SK-N-SH (cell line): ENCODE measurements around the gene RASD2. TPM values are rescaled to one million over a fixed set of nuclear protein-coding genes. Genes with fewer than 3 reads are reported as not detected.

Experiments used
- CTCF ChIA-PET: fragments of 300-600, 350-600 bp; formaldehyde crosslinking; extraction: SDS; loops from one replicate; lab custom pipeline; 2021; lab: Yijun Ruan, JAX
- POLR2A ChIA-PET: fragments of 350-600 bp; sonication (Branson Sonifier 250); formaldehyde crosslinking; extraction: SDS; loops from one replicate; lab custom pipeline; 2020; ENCODE audit warnings: antibody characterized with exemption, inconsistent platforms; lab: Yijun Ruan, JAX
- DNase-seq: peaks from one replicate; pipeline ENCODE4 v3.0.0; 2012
- H2AFZ ChIP-seq: fragments of 200-600 bp; sonication (generic); 2 replicates; pipeline ENCODE4 v1.8.1; 2016; ENCODE audit warnings: antibody characterized with exemption, mild to moderate bottlenecking, low read depth
- H3F3A ChIP-seq: fragments of 200-600 bp; sonication (generic); replicated peaks from 2 replicates; pipeline ENCODE3; 2016; ENCODE audit warnings: antibody characterized with exemption, mild to moderate bottlenecking; ENCODE audit not compliant: insufficient read depth
- H3K27ac ChIP-seq, 2 experiments: fragments of 200-500 bp in 1 of 2; fragments of 200-600 bp in 1 of 2; sonication (Bioruptor generic) in 1 of 2; sonication (generic), shearing (Covaris generic) in 1 of 2; 2 replicates each; pipeline versions ENCODE4 v1.5.1 to v1.6.1; 2014 to 2016; ENCODE audit warnings: low read depth in 2 of 2, inconsistent platforms in 1 of 2, low read length in 1 of 2, mild to moderate bottlenecking in 1 of 2, mixed read lengths in 1 of 2
- H3K27me3 ChIP-seq: fragments of 200-600 bp; sonication (generic), shearing (Covaris generic); 2 replicates; pipeline ENCODE4 v1.6.1; 2016; ENCODE audit warnings: mixed run types; ENCODE audit not compliant: insufficient read depth
- H3K36me3 ChIP-seq, 2 experiments: fragments of 200-500 bp in 1 of 2; fragments of 200-600 bp in 1 of 2; sonication (Bioruptor generic) in 1 of 2; sonication (generic) in 1 of 2; replicated peaks in 1 of 2; 2 replicates each; pipeline versions ENCODE3 to v1.5.1; 2014 to 2016; ENCODE audit warnings: low read length in 1 of 2, mild to moderate bottlenecking in 1 of 2; ENCODE audit not compliant: insufficient read depth in 2 of 2, control insufficient read depth in 1 of 2
- H3K4me1 ChIP-seq, 2 experiments: fragments of 200-500 bp in 1 of 2; fragments of 200-600 bp in 1 of 2; sonication (Bioruptor generic) in 1 of 2; sonication (generic), shearing (Covaris generic) in 1 of 2; 2 replicates each; pipeline versions ENCODE4 v1.5.1 to v1.6.1; 2014 to 2016; ENCODE audit warnings: low read depth in 1 of 2, low read length in 1 of 2, mixed run types in 1 of 2; ENCODE audit not compliant: insufficient read depth in 2 of 2, control insufficient read depth in 1 of 2
- H3K4me2 ChIP-seq: fragments of 200-600 bp; sonication (generic), shearing (Covaris generic); 2 replicates; pipeline ENCODE4 v1.6.1; 2017; ENCODE audit warnings: mixed run types
- H3K4me3 ChIP-seq, 2 experiments: fragments of 200-500 bp in 1 of 2; fragments of 200-600 bp in 1 of 2; sonication (Bioruptor generic) in 1 of 2; sonication (generic), shearing (Covaris generic) in 1 of 2; 2 replicates each; pipeline versions ENCODE4 v1.5.1 to v1.8.1; 2014 to 2016; ENCODE audit warnings: low read depth in 2 of 2, inconsistent platforms in 1 of 2, low read length in 1 of 2, mild to moderate bottlenecking in 1 of 2, mixed read lengths in 1 of 2, moderate library complexity in 1 of 2
- H3K79me2 ChIP-seq: fragments of 200-600 bp; sonication (generic); 2 replicates; pipeline ENCODE4 v1.8.1; 2017; ENCODE audit warnings: mild to moderate bottlenecking; ENCODE audit not compliant: insufficient read depth
- H3K9ac ChIP-seq: fragments of 200-600 bp; sonication (generic); 2 replicates; pipeline ENCODE4 v1.6.1; 2017; ENCODE audit warnings: mixed run types
- H3K9me2 ChIP-seq: fragments of 200-600 bp; sonication (generic); 2 replicates; pipeline ENCODE4 v1.6.1; 2017; ENCODE audit warnings: mixed run types
- H3K9me3 ChIP-seq: fragments of 200-600 bp; sonication (generic); 2 replicates; pipeline ENCODE4 v1.6.1; 2017; ENCODE audit warnings: mixed run types, mild to moderate bottlenecking, moderate library complexity
- H4K20me1 ChIP-seq: fragments of 200-600 bp; sonication (generic); 2 replicates; pipeline ENCODE4 v1.6.1; 2017; ENCODE audit warnings: mild to moderate bottlenecking, mixed run types; ENCODE audit not compliant: insufficient read depth
- EZH2phosphoT487 ChIP-seq: fragments of 200-600 bp; sonication (generic); IDR thresholded peaks from 2 replicates; pipeline ENCODE4 v1.6.1; 2017; ENCODE audit warnings: low read depth, mixed run types, mild to moderate bottlenecking, antibody characterized with exemption, moderate library complexity, borderline replicate concordance
- FOSL2 ChIP-seq: IDR thresholded peaks from 2 replicates; pipeline ENCODE4 v1.4.0; 2012; ENCODE audit warnings: low read depth, mild to moderate bottlenecking, moderate library complexity, borderline replicate concordance
- FOXJ3 ChIP-seq: sonication (generic); formaldehyde crosslinking; IDR thresholded peaks from 2 replicates; pipeline ENCODE4 v1.5.1; 2020; ENCODE audit warnings: mild to moderate bottlenecking, missing genetic modification reagents
- FOXM1 ChIP-seq: IDR thresholded peaks from 2 replicates; pipeline ENCODE4 v1.4.0; 2012; ENCODE audit warnings: low read depth, mild to moderate bottlenecking
- MAX ChIP-seq: IDR thresholded peaks from 2 replicates; pipeline ENCODE4 v1.4.0; 2012; ENCODE audit warnings: low read depth
- MXI1 ChIP-seq: IDR thresholded peaks from 2 replicates; pipeline ENCODE4 v1.6.1; 2012; ENCODE audit warnings: mild to moderate bottlenecking, low read depth, low read length, improper control_type of control experiment
- NRF1 ChIP-seq: IDR thresholded peaks from 2 replicates; pipeline ENCODE4 v1.6.1; 2012; ENCODE audit warnings: low read depth, mild to moderate bottlenecking, low read length
- PBX3 ChIP-seq: IDR thresholded peaks from 2 replicates; pipeline ENCODE4; 2012
- POLR2AphosphoS5 ChIP-seq: IDR thresholded peaks from 2 replicates; pipeline ENCODE4 v1.6.1; 2012; ENCODE audit warnings: low read depth, low read length
- RAD21 ChIP-seq: IDR thresholded peaks from 2 replicates; pipeline ENCODE4 v1.6.1; 2012; ENCODE audit warnings: mild to moderate bottlenecking, low read length
- REST ChIP-seq: IDR thresholded peaks from 2 replicates; pipeline ENCODE4 v1.6.1; 2012; ENCODE audit warnings: mild to moderate bottlenecking, low read depth, low read length, moderate library complexity
- RXRA ChIP-seq: IDR thresholded peaks from 2 replicates; pipeline ENCODE4 v1.4.0; 2012; ENCODE audit warnings: low read depth, mild to moderate bottlenecking, borderline replicate concordance
- TAF1 ChIP-seq: IDR thresholded peaks from 2 replicates; pipeline ENCODE4 v1.6.1; 2012; ENCODE audit warnings: low read depth, mild to moderate bottlenecking, low read length, moderate library complexity, borderline replicate concordance
- TEAD4 ChIP-seq: IDR thresholded peaks from 2 replicates; pipeline ENCODE4 v1.4.0; 2012; ENCODE audit warnings: mild to moderate bottlenecking, borderline replicate concordance; ENCODE audit not compliant: insufficient read depth
- USF1 ChIP-seq: IDR thresholded peaks from 2 replicates; pipeline ENCODE4 v1.4.0; 2012; ENCODE audit warnings: low read depth, borderline replicate concordance
- USF2 ChIP-seq: fragments of 150-350 bp; IDR thresholded peaks from 2 replicates; pipeline ENCODE4 v1.6.1; 2017; ENCODE audit warnings: antibody characterized with exemption, low read length, low read depth, borderline replicate concordance
- ZBTB33 ChIP-seq: IDR thresholded peaks from 2 replicates; pipeline ENCODE4 v1.4.0; 2012; ENCODE audit warnings: low read depth, borderline replicate concordance
- WGBS: methylation state at CpG from one replicate; pipeline ENCODE4 v1.1.6; 2017; ENCODE audit warnings: low lambda C conversion rate; 5-methylcytosine and 5-hydroxymethylcytosine counted together
- polyA plus RNA-seq, 3 experiments: library from polyadenylated mRNA; depleted of rRNA; stranded (reverse); fragments of >200 nt; gene quantifications; 2 replicates each; pipeline ENCODE4 v1.2.3, GENCODE V29; 2012

Gene RASD2
- polyA plus RNA-seq, 1 of the 3 experiments (the other 2 are of a cell fraction), result 0.30 TPM

- Histone ChIP-seq H3F3A (no peaks in the 10 kb centered on the region), H3K4me1 (peaks cover 4 to 13% of the 10 kb centered on the region in 2 experiments; a peak in 2 of 4 replicates), H3K27ac (no peak overlapping the region), H3K27me3 (no peaks in the 10 kb centered on the region), H3K36me3 (no peaks in the 10 kb centered on the region), H3K9me3 (no peaks in the 10 kb centered on the region; the same call in 1 of the 2 replicates), H2AFZ (no peak overlapping the region), H3K4me2 (no peak overlapping the region), H4K20me1 (no peaks in the 10 kb centered on the region), H3K9me2 (no peaks in the 10 kb centered on the region), H3K79me2 (no peaks in the 10 kb centered on the region), H3K9ac (no peak overlapping the region), H3K4me3 (no peak overlapping the region)
- 87% methylated on average over 6 of the region's 6 CpGs for WGBS
- CTCF ChIA-PET, result no interaction called here
- TF ChIP-seq ZBTB33, result no peak
- no peak for TF ChIP-seq FOSL2
- no peak for TF ChIP-seq EZH2phosphoT487
- no peak for TF ChIP-seq FOXJ3 (CRISPR knock-in tag)
- TF ChIP-seq FOXM1, result no peak
- TF ChIP-seq USF2, result no peak
- TF ChIP-seq POLR2AphosphoS5, result no peak
- no peak for TF ChIP-seq MXI1
- TF ChIP-seq TEAD4, result no peak
- no peak for TF ChIP-seq PBX3
- no peak for TF ChIP-seq MAX
- no peak for TF ChIP-seq TAF1
- no peak for TF ChIP-seq USF1
- no peak for TF ChIP-seq NRF1
- no peak for TF ChIP-seq RXRA
- TF ChIP-seq REST, result no peak
- no peak for TF ChIP-seq RAD21
- DNase-seq, result no peak
- POLR2A ChIA-PET, result no interaction called here
Measured at GRCh38 chr22:35531202-35531601, 9.4 kb upstream of the RASD2 start.
